Large intestine (tissue), 3 donors: ENCODE measurements around the gene ARHGEF26. TPM values are rescaled to one million over a fixed set of nuclear protein-coding genes. Genes with fewer than 3 reads are reported as not detected.

Experiments
- DNase-seq, 2 donors: peaks; one replicate each; pipeline versions ENCODE4 v3.0.0 to v3.0.0-alpha.2; 2013
- H3K27ac ChIP-seq: one replicate; pipeline ENCODE4 v1.5.1; 2013; ENCODE audit warnings: low read length
- H3K27me3 ChIP-seq: 2 replicates; pipeline ENCODE4 v1.6.1; 2013; ENCODE audit warnings: low read length; ENCODE audit not compliant: control insufficient read depth, insufficient read depth
- H3K36me3 ChIP-seq: 2 replicates; pipeline ENCODE4 v1.6.1; 2013; ENCODE audit warnings: low read length; ENCODE audit not compliant: control insufficient read depth, insufficient read depth
- H3K4me1 ChIP-seq: one replicate; pipeline ENCODE4 v1.6.1; 2013; ENCODE audit warnings: low read length; ENCODE audit not compliant: control insufficient read depth, insufficient read depth
- H3K4me3 ChIP-seq: one replicate; pipeline ENCODE4 v1.5.1; 2013; ENCODE audit warnings: low read length
- H3K9me3 ChIP-seq: one replicate; pipeline ENCODE4 v1.6.1; 2013; ENCODE audit warnings: mild to moderate bottlenecking, low read depth, low read length, moderate library complexity; ENCODE audit not compliant: control insufficient read depth
- WGBS: methylation state at CpG from one replicate; pipeline ENCODE4 v1.1.5; 2013; ENCODE audit warnings: low lambda C conversion rate; ENCODE audit not compliant: insufficient coverage; 5-methylcytosine and 5-hydroxymethylcytosine counted together
- polyA plus RNA-seq: library from polyadenylated mRNA; unstranded; fragments of 120-200 nt; gene quantifications from one replicate; pipeline ENCODE4 v1.2.1, GENCODE V29; 2013

The ARHGEF26 gene
- polyA plus RNA-seq, 1 donor = 12.6 TPM

DNA sequence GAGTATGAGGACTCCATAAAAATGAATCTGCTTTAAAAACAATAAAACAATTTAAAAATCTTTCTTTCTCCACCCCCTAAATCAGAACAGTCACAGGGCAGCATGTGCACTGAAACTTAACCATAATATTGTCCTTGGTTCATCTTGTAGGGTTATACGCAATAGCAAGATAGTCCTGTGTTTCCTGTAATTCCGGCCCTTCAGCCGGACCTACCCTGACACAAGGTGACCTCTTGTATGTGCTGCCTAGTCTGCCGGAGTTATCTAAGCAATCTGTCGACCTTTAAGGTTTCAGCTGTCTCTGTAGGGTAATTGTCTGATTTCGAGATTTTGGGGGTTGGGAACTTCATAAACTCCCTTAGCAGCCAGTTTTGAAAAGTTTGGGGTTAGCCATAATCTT, 103.2 kb downstream of the ARHGEF26 start:
- H3K27me3 ChIP-seq = no peaks in the 10 kb centered on the region
- WGBS = no CpG with 5 or more reads among the region's 6 CpGs
- no peak overlapping the region for H3K27ac ChIP-seq
- DNase-seq = no peak
- no peak overlapping the region for H3K4me3 ChIP-seq
- no peaks in the 10 kb centered on the region for H3K4me1 ChIP-seq
- H3K36me3 ChIP-seq = peaks cover 5% of the 10 kb centered on the region
- H3K9me3 ChIP-seq = no peaks in the 10 kb centered on the region

DNA sequence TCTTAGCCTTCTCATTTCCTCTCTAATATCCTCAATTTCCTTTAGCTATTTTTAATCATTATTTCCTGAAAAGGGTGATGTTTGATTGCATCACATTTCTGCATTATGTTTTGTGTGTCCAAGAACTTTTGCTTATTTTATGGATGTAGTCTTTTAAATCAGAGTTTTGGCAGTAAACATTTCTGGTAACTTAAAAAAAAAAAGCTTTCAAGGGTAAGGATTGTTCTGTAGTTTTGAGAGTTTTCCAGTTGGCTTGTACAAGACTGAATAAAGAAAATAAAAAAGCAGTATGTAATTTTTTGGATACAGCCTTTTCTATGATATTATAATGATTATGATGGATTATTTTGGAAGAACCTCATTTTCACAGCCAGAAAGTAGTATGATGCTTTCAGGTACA, 103.7 kb downstream of the ARHGEF26 start:
- H3K27ac ChIP-seq = no peak overlapping the region
- no peak overlapping the region for H3K4me3 ChIP-seq
- H3K4me1 ChIP-seq = no peaks in the 10 kb centered on the region
- H3K36me3 ChIP-seq = peaks cover 5% of the 10 kb centered on the region
- H3K27me3 ChIP-seq = no peaks in the 10 kb centered on the region
- no peak for DNase-seq
- no peaks in the 10 kb centered on the region for H3K9me3 ChIP-seq

DNA sequence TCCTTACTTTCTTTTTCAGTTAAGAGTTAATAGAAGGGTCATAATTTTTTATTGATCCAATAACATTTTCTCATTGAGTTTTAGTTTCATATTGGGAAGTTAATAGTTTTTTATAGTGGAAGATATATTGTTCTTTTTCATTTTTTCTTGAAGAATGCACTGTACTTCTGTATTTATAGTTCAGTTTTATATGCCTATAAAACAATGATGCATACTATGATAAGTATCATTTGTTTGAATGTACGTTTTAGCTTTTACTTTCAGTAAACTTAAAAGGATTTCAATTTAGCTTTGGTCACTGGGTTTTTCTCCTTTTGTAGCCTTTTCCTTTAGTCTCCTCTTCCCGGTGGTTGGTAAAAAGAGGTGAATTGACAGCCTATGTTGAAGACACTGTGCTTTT, 104.3 kb downstream of the ARHGEF26 start:
- H3K27ac ChIP-seq = no peak overlapping the region

DNA sequence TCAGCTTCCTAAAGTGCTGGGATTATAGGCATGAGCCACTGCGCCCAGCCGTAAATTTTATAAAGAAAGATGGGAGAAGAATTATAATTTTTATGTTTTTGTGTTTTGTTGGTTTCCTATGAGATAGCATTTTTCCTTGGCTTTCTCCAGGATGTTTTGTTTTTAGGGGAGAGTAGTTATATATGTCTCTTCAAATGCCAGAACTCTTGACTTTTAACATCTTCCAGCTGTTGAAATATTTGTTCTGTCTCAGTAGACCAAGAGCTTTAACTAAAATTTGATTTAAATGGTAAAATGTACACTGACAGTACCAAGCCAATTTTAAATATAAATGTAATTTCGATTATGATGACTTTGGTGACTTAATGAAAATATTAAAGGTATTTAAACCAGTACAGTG, 106.3 kb downstream of the ARHGEF26 start:
- Histone ChIP-seq H3K4me1 (no peaks in the 10 kb centered on the region), H3K36me3 (peaks cover 2% of the 10 kb centered on the region), H3K4me3 (no peak overlapping the region), H3K9me3 (no peaks in the 10 kb centered on the region), H3K27me3 (no peaks in the 10 kb centered on the region), H3K27ac (no peak overlapping the region)
- WGBS = no CpG with 5 or more reads among the region's 3 CpGs
- DNase-seq = no peak

More for the DNA sequence above, 104.3 kb downstream of the ARHGEF26 start:
- Histone ChIP-seq H3K4me3 (no peak overlapping the region), H3K4me1 (no peaks in the 10 kb centered on the region), H3K36me3 (peaks cover 2% of the 10 kb centered on the region), H3K9me3 (no peaks in the 10 kb centered on the region), H3K27me3 (no peaks in the 10 kb centered on the region)
- 100% methylated on average over 1 of the region's 2 CpGs for WGBS
- DNase-seq = no peak

DNA sequence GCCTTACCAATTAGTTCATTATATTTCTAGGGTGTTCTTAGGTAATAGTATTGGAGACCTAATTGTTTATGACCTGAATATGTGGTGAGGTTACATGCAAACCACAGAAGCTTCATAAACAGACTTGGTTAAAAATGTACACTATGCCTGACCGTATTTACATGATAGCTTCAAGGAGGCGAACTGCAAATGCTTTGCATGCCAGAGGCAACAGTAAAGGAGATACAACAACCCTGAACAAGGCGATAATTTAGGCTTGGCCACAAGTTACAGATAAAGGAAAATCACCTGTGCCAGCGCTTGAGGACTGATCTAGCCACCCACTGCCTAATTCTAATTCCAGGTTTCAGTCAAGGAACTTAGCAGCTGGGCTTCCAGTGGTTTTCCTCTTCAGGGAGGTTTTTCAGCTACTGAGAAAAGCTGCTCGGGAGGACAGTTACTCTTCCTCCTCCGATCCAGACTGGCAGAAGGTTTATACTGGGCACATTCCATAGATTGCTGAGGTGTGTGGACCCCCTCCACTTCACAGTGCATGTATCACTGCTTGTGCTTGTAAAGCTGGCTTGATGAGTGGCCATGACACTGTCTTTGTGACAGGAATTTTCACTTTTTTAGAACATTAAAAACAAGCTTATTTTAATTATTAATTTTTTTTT, 107.5 kb downstream of the ARHGEF26 start:
- no peak for DNase-seq
- no peaks in the 10 kb centered on the region for H3K4me1 ChIP-seq
- H3K27me3 ChIP-seq = no peaks in the 10 kb centered on the region
- no CpG with 5 or more reads among the region's 6 CpGs for WGBS
- H3K4me3 ChIP-seq = no peak overlapping the region
- no peak overlapping the region for H3K27ac ChIP-seq
- no peaks in the 10 kb centered on the region for H3K9me3 ChIP-seq
- peaks cover 2% of the 10 kb centered on the region for H3K36me3 ChIP-seq

DNA sequence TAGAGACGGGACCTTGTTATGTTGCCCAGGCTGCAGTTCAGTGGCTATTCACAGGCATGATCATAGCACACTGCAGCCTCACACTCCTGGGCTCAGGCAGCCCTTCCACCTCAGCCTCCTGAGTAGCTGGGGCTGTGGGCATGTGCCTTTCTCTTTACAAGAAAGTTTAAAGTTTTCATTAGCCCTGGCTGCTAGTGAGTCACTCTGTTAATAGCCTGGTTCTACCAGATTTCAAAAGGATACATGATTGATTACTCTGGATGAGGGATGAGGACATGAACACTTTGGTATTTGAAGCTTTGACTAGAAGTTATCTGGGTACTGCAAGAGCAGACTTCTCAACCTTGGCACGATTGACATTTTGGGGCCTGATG, 108.0 kb downstream of the ARHGEF26 start:
- no peak overlapping the region for H3K27ac ChIP-seq
- no peak overlapping the region for H3K4me3 ChIP-seq
- H3K36me3 ChIP-seq = peaks cover 2% of the 10 kb centered on the region
- DNase-seq = no peak
- H3K4me1 ChIP-seq = no peaks in the 10 kb centered on the region
- H3K9me3 ChIP-seq = no peaks in the 10 kb centered on the region
- no peaks in the 10 kb centered on the region for H3K27me3 ChIP-seq
- WGBS = 83% methylated on average over 1 of the region's 2 CpGs

DNA sequence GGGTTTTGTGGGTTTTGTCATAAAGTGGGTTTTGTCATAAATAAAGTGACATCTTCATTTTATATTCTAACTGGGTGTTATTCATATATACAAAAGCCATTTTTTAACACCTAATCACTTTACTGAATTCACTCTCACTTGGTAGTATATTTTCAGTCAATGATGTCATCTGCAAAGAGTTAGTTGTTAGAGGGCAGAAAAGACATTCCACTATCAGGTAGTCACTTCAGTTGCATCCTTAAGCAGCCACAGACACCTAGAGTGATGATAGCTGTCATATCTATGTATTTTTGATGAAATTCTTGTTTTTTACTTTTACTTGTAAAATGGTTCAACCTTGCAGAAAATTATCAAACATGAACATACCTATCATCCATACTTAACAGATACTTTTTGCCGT, 114.1 kb downstream of the ARHGEF26 start:
- Histone ChIP-seq H3K27me3 (no peaks in the 10 kb centered on the region), H3K4me3 (no peak overlapping the region), H3K4me1 (no peaks in the 10 kb centered on the region), H3K36me3 (peaks cover under 1% of the 10 kb centered on the region), H3K9me3 (no peaks in the 10 kb centered on the region), H3K27ac (no peak overlapping the region)
- no peak for DNase-seq
- no CpG with 5 or more reads among the region's 1 CpG for WGBS

DNA sequence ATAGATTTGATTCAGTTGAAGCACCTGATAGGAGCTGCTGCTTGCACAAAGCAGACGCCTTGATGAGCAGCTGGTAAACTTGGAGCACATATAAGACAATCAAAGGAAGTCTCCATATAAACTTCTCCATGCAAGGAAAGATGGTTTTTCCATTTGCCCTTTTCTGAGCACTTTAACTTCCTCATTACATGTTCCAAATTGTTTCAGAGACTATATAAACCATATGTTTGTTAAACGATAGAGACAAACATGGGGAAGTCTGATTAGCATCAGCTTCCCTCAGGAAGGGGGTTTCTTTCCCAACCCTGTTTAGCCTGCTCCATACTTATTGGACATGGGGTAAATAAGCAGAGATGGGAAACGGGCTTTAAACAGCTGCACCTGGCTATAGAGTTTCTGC, 115.1 kb downstream of the ARHGEF26 start:
- Histone ChIP-seq H3K27ac (no peak overlapping the region), H3K4me3 (no peak overlapping the region), H3K27me3 (no peaks in the 10 kb centered on the region), H3K36me3 (peaks cover 8% of the 10 kb centered on the region), H3K9me3 (no peaks in the 10 kb centered on the region), H3K4me1 (no peaks in the 10 kb centered on the region)
- DNase-seq = no peak
- WGBS = 86% methylated on average over 3 of the region's 3 CpGs

DNA sequence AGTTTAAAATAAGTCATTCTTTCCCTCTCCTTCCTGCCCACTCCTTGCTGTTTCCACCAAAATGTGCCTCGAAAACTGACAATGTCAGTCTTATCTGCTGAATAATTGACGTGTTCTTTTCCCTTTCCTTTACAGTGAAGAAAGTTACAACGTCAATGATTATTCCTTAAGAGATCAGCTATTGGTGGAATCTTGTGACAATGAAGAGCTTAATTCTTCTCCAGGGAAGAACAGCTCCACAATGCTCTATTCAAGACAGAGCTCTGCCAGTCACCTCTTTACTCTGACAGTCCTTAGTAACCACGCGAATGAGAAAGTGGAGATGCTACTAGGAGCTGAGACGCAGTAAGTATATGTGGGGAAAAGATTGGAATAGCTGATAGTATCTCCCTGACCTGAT, 119.0 kb downstream of the ARHGEF26 start:
- WGBS = 83% methylated on average over 3 of the region's 6 CpGs
- Histone ChIP-seq H3K27ac (no peak overlapping the region), H3K4me3 (no peak overlapping the region), H3K4me1 (no peaks in the 10 kb centered on the region), H3K9me3 (no peaks in the 10 kb centered on the region), H3K36me3 (peaks cover 13% of the 10 kb centered on the region), H3K27me3 (no peaks in the 10 kb centered on the region)
- DNase-seq = no peak

DNA sequence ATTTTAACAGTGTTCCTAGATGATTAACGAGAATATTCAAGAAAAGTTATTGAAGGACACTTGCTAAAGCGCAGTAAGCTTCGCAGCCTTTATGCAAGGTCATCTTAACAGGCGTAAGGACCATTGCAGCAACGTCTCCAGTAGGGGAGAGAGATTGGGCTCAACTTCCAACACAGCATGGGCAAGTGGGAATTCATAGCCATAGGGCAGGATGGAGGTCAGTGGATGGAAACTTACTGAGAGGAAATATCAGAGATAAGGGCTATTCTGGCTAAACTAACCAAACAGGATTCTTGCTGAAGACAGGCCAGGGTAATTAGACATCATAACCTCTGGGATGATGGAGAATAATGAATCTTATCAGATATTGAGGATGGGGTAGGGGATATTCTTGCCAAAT, 120.3 kb downstream of the ARHGEF26 start:
- H3K4me3 ChIP-seq = no peak overlapping the region
- H3K27ac ChIP-seq = no peak overlapping the region
- peaks cover 13% of the 10 kb centered on the region for H3K36me3 ChIP-seq
- DNase-seq = no peak
- no peaks in the 10 kb centered on the region for H3K4me1 ChIP-seq
- WGBS = no CpG with 5 or more reads among the region's 5 CpGs
- H3K9me3 ChIP-seq = no peaks in the 10 kb centered on the region
- H3K27me3 ChIP-seq = no peaks in the 10 kb centered on the region

DNA sequence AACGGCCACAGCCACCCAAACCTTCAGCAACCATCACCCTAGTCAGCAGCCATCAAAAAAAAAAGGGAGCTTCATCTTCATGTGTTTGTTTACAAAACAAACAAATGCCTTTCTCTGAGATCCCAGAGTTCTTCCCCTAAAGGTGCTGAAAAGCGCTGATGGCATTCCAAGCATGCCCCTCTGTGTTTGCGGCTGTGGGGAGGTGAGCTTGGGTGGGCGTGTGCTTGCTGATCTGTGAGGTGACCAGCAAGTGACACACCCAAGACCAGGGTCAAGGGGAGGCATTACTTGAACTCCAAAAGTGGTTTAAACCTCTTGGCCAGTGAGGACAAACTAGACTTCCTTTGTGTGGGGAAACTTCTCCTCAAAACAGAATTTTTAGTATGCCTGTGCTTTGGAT, 121.6 kb downstream of the ARHGEF26 start:
- H3K4me1 ChIP-seq = no peaks in the 10 kb centered on the region
- H3K4me3 ChIP-seq = no peak overlapping the region
- no peaks in the 10 kb centered on the region for H3K9me3 ChIP-seq
- peaks cover 13% of the 10 kb centered on the region for H3K36me3 ChIP-seq
- no peak overlapping the region for H3K27ac ChIP-seq
- WGBS = 67% methylated on average over 1 of the region's 4 CpGs
- no peak for DNase-seq
- no peaks in the 10 kb centered on the region for H3K27me3 ChIP-seq
